WTC11 (cell line): Measurements from ENCODE around the gene DEFB121.

Source experiments
- ETV6 ChIP-seq: sonication (generic); formaldehyde crosslinking; IDR thresholded peaks from 2 replicates; pipeline ENCODE4 v1.8.1; 2022; ENCODE audit warnings: mild to moderate bottlenecking, missing genetic modification reagents
- FOXJ3 ChIP-seq: sonication (generic); formaldehyde crosslinking; IDR thresholded peaks from 2 replicates; pipeline ENCODE4 v1.9.0; 2021; ENCODE audit warnings: missing genetic modification reagents, mild to moderate bottlenecking, borderline replicate concordance
- NR1H2 ChIP-seq: sonication (generic); formaldehyde crosslinking; IDR thresholded peaks from 2 replicates; pipeline ENCODE4 v1.9.0; 2021; ENCODE audit warnings: mild to moderate bottlenecking, moderate library complexity, missing genetic modification reagents
- NR3C1 ChIP-seq: sonication (generic); formaldehyde crosslinking; conservative IDR thresholded peaks from 2 replicates; pipeline ENCODE4 v1.8.1; 2023; ENCODE audit warnings: low read depth, mild to moderate bottlenecking, missing genetic modification reagents
- PRRX2 ChIP-seq: fragments of 250-450 bp; sonication (Bioruptor Pico); IDR thresholded peaks from 2 replicates; pipeline ENCODE4 v1.8.0; 2021; ENCODE audit warnings: mild to moderate bottlenecking
- SP1 ChIP-seq: sonication (generic); formaldehyde crosslinking; conservative IDR thresholded peaks from 2 replicates; pipeline ENCODE4 v1.8.1; 2022; ENCODE audit warnings: missing genetic modification reagents
- TF ChIP-seq, protein P1 (sequence below): sonication (generic); formaldehyde crosslinking; IDR thresholded peaks from 2 replicates; pipeline ENCODE4 v1.8.0; 2022; ENCODE audit warnings: mild to moderate bottlenecking, missing genetic modification reagents
- TF ChIP-seq, protein P2 (sequence below): fragments of 200-600 bp; IDR thresholded peaks from 2 replicates; pipeline ENCODE4 v1.8.0; 2022; ENCODE audit warnings: antibody characterized with exemption
- TF ChIP-seq, protein P3 (sequence below): sonication (generic); formaldehyde crosslinking; IDR thresholded peaks from 2 replicates; pipeline ENCODE4 v1.8.1; 2023; ENCODE audit warnings: mild to moderate bottlenecking, missing genetic modification reagents
- TF ChIP-seq, protein P4 (sequence below): sonication (generic); formaldehyde crosslinking; conservative IDR thresholded peaks from 2 replicates; pipeline ENCODE4 v1.8.1; 2022; ENCODE audit warnings: mild to moderate bottlenecking, missing genetic modification reagents
- TF ChIP-seq, protein P5 (sequence below): sonication (generic); formaldehyde crosslinking; IDR thresholded peaks from 2 replicates; pipeline ENCODE4 v1.8.0; 2023; ENCODE audit warnings: missing genetic modification reagents
- TF ChIP-seq, protein P6 (sequence below): sonication (generic); formaldehyde crosslinking; IDR thresholded peaks from 2 replicates; pipeline ENCODE4 v1.8.0; 2022; ENCODE audit warnings: missing genetic modification reagents

DNA sequence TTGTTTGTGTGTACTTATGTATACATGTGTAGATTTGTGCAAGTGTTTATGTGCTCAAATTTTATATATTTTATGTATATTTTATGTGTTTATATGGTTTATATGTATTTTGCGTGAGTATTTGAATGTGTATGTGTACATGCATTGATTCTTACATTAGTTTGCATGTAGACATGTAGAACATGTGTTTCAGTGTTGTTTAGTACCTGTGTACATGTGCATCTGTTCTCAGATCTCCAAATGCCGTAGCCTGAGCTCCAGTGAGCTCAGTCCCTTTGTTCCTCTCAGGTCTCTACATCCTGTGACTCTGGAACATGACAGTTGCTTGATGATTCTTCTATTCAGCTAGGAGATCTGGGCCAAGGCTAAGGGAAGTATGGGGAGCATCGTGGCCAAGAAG is 11.1 kb downstream of the DEFB121 start:
- no peak for TF ChIP-seq SP1 (CRISPR knock-in tag)
- TF ChIP-seq PRRX2 = no peak
- TF ChIP-seq, protein P1, sequence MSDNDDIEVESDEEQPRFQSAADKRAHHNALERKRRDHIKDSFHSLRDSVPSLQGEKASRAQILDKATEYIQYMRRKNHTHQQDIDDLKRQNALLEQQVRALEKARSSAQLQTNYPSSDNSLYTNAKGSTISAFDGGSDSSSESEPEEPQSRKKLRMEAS = no peak
- TF ChIP-seq, protein P2, sequence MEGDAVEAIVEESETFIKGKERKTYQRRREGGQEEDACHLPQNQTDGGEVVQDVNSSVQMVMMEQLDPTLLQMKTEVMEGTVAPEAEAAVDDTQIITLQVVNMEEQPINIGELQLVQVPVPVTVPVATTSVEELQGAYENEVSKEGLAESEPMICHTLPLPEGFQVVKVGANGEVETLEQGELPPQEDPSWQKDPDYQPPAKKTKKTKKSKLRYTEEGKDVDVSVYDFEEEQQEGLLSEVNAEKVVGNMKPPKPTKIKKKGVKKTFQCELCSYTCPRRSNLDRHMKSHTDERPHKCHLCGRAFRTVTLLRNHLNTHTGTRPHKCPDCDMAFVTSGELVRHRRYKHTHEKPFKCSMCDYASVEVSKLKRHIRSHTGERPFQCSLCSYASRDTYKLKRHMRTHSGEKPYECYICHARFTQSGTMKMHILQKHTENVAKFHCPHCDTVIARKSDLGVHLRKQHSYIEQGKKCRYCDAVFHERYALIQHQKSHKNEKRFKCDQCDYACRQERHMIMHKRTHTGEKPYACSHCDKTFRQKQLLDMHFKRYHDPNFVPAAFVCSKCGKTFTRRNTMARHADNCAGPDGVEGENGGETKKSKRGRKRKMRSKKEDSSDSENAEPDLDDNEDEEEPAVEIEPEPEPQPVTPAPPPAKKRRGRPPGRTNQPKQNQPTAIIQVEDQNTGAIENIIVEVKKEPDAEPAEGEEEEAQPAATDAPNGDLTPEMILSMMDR = no peak
- TF ChIP-seq ETV6 (CRISPR knock-in tag) = no peak
- TF ChIP-seq, protein P3, sequence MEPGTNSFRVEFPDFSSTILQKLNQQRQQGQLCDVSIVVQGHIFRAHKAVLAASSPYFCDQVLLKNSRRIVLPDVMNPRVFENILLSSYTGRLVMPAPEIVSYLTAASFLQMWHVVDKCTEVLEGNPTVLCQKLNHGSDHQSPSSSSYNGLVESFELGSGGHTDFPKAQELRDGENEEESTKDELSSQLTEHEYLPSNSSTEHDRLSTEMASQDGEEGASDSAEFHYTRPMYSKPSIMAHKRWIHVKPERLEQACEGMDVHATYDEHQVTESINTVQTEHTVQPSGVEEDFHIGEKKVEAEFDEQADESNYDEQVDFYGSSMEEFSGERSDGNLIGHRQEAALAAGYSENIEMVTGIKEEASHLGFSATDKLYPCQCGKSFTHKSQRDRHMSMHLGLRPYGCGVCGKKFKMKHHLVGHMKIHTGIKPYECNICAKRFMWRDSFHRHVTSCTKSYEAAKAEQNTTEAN (CRISPR knock-in tag) = no peak
- no peak for TF ChIP-seq FOXJ3 (CRISPR knock-in tag)
- TF ChIP-seq, protein P4, sequence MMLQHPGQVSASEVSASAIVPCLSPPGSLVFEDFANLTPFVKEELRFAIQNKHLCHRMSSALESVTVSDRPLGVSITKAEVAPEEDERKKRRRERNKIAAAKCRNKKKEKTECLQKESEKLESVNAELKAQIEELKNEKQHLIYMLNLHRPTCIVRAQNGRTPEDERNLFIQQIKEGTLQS (CRISPR knock-in tag) = no peak
- no peak for TF ChIP-seq NR1H2 (CRISPR knock-in tag)
- no peak for TF ChIP-seq NR3C1 (CRISPR knock-in tag)
- TF ChIP-seq, protein P5, sequence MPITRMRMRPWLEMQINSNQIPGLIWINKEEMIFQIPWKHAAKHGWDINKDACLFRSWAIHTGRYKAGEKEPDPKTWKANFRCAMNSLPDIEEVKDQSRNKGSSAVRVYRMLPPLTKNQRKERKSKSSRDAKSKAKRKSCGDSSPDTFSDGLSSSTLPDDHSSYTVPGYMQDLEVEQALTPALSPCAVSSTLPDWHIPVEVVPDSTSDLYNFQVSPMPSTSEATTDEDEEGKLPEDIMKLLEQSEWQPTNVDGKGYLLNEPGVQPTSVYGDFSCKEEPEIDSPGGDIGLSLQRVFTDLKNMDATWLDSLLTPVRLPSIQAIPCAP = no peak
- TF ChIP-seq, protein P6, sequence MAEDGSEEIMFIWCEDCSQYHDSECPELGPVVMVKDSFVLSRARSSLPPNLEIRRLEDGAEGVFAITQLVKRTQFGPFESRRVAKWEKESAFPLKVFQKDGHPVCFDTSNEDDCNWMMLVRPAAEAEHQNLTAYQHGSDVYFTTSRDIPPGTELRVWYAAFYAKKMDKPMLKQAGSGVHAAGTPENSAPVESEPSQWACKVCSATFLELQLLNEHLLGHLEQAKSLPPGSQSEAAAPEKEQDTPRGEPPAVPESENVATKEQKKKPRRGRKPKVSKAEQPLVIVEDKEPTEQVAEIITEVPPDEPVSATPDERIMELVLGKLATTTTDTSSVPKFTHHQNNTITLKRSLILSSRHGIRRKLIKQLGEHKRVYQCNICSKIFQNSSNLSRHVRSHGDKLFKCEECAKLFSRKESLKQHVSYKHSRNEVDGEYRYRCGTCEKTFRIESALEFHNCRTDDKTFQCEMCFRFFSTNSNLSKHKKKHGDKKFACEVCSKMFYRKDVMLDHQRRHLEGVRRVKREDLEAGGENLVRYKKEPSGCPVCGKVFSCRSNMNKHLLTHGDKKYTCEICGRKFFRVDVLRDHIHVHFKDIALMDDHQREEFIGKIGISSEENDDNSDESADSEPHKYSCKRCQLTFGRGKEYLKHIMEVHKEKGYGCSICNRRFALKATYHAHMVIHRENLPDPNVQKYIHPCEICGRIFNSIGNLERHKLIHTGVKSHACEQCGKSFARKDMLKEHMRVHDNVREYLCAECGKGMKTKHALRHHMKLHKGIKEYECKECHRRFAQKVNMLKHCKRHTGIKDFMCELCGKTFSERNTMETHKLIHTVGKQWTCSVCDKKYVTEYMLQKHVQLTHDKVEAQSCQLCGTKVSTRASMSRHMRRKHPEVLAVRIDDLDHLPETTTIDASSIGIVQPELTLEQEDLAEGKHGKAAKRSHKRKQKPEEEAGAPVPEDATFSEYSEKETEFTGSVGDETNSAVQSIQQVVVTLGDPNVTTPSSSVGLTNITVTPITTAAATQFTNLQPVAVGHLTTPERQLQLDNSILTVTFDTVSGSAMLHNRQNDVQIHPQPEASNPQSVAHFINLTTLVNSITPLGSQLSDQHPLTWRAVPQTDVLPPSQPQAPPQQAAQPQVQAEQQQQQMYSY (CRISPR knock-in tag) = no peak
